GM18520 (cell line): ENCODE data around the gene AFAP1.

ENCODE experiments used
- ATAC-seq: cut with Tn5 transposase; IDR thresholded peaks from one replicate; pipeline ENCODE4 v1.9.1; 2021; ENCODE audit not compliant: unreplicated experiment

AFAP1 gene

DNA sequence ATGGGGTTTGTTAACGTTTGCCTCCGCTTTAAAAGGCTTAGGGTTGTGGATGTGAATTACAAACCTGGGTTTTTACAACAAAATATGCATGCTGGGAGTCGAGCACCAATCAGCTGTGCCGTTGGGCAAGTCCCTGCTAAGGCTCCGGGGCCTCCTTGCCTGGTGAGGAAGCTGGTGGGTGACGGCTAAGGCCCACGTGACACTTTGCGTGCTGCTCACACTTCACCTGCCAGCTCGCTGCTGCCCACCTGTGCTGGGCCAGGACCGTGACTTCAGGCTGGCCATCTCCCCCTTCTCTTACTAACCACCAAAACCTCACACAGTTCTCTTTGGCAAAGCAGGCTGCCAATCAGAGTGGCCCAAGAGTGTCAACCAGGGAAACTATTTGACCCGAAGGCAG lies 178.3 kb downstream of the AFAP1 start:
- ATAC-seq: no peak

DNA sequence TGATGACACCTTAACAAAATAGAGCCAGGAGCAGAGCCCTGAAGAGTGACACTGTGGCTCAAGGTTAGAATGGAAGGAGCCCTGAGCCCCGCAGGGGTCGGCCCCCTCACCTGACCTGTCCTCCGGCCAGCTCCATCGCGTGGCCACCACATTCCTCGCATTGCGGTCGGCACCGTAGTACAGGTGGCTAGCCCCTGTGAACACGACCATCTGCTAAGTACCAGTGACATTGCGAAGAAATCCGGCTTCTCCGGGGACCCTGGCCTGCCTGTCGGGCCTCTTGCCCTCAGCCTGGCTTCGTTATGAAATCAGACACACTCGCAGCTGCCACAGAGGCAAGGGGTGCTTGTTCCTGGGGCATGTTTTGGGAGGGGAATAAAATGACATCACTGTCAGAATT lies 179.0 kb downstream of the AFAP1 start:
- no peak for ATAC-seq

DNA sequence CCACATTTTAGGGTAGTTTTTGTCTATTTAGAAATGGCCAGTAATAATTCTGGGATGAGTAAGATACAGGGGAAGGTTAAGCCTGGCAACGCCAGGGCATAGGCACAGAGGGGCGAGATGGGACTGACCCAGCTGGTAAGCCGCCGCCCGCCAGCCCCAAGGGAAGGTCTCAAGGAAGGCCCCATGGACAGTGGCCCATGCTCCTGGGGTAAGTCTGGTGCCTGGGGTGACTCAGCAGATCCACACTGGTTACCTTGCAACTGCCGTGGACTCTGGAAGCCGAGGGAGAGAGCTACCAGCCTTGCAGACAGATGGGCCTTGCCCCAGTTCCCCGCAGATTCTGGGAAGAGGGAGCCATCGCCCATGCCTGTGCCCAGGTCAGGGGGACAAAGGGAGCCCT lies 179.4 kb downstream of the AFAP1 start:
- no peak for ATAC-seq

DNA sequence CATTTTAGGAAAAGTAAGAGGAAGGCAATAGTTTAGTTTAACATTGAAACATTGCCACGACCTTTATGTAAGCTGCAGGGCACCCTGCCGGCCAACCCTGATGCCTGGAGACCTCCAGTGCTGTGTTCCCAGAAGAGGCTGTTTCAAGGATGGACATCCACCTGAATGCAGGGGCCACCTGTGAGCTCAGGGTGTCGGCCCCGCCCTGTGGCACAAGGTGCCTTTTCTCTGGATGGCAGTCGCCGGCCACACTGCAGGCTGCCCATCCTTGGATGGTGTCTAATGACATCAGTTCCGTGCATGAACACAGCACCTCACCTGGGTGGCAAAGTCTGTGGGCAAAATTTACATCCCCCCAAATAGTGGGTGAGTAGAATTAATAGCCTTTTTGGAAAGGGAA lies 180.0 kb downstream of the AFAP1 start:
- ATAC-seq: no peak

DNA sequence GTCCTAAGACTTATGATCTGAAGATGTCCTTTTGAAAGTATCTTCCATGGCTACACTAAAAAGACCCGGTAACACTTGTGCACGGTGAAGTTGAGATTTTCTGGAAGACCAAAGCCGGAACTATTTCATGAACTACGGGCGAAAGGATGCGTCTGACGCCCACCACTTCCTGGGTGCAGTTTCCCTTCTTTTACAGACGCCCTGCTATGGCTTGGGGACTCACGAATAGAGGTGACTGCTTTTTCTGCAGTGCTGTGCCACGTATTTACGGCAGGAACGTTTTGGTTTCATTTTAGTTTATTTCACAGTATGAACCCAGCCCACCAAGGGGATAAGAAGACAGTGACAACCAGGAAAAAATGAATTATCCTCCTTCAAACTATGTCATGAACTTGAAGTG lies 180.4 kb downstream of the AFAP1 start:
- no peak for ATAC-seq

DNA sequence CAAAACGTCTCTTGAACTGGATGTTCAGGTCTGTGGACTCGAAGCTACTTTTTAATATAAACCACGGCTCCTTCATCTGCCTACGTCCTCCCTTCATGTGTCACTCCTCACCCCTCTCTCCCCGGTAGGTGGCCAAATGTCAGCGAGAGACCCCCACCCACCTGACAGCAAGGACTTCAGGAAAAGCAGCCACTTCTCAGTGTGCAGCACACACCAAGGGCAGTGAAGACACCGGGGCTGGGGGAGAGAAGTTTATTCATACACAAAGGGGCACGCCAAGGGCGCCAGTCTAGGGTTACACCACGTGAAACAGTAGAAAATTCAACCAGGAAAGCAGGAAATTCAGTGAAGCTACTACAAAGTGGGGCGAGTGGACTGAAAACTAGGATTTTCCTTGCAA lies 181.2 kb downstream of the AFAP1 start:
- ATAC-seq: no peak

DNA sequence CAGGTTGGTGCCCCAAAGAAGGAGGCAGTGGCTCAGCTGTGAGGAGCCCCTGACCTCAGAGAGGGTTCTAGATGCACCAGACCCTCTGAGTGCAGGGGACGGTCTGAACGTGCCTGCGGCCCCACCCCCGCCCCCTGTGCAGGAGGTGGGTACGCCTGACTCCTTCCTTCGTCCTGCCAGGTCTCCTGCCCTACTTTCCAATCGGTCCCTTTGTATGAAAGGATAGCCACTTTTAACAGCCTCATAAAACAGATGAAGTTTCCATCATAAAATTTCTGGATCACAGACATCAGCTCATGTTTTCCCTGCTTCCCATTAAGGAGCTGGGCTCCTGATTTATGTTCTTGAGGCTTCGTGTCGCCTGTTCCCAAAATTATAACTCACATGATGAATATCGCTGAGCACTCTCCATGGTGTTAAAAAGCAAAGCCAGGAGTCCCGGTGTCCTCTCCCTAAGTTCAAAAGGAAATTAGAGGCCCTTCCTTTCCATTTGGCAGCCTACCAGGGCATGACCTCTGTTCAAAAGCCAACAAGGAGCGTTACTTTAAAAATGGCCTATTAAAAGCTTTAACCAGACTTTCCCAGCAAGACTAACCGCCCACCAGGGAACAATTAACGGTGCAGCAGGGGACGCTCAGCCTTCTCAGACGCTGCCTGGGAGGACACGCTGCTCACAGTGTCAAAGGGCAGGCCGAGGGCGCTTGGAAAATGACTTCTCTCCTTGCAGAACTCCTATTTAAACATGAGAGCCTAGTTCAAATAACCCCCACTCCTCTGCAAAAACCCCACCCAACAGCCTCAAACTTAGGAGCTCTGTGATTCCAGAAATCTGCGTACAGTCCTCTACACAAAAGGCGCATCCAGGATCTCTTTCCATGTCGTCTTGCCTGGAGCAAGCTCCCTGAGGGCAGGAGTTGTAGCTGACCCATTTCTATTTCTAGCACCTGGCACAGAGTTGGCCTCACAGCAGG lies 181.9 kb downstream of the AFAP1 start:
- no peak for ATAC-seq

DNA sequence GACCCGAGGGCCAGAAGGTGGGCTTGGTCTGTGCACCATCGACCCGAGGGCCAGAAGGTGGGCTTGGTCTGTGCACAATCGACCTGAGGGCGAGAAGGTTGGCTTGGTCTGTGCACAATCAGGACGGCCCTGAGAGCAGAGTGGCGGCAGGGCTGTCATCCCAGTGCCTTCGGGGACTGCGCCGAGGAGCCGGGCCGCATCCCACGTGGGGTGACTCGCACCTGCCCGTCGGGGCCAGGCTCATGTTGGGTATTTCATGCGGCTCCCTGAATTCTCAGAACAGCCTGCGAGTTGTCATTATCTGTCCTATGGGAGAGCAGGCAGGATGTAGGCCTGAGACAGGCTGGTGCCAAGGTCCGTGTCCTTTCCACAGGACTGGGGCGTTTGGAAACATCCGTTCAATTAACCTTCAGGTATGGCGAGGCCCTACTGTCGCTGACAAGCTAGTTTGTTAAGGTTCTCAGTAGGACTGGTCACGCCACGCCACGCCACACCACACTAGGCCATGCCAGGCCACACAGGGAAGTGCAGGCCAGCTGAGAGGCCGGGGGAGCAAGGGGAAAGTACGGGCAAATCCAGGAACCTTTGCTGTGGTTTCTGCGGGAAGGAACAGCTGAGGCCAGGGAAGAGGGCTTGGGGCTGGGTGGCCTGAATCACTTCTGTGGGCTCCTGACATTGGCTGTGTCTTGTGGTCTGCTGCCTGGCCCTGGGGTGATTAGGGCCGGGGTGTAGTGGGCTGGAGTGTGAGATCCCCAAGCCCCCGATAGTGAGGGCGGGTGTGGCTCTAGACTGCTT lies 182.9 kb downstream of the AFAP1 start:
- ATAC-seq: no peak

DNA sequence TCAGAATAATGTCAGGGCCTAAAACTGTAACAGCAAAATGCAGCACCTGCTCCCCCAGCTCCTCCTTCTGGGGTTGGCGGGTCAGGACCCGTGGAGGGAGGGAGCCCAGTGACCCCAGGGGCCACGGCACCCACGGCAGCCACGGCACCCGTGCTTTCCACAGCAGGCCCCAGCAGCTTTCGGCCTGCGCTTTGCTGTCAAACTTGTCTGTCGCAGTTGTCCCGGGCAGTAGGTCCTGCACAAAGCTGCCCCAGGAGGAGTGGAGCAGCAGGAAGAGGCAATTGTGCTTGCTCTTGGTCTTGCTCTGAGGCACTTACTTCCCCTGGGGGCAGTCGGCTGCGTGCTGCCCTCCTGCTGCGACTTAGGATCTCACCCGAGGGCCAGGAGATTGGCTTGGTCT lies 183.6 kb downstream of the AFAP1 start:
- ATAC-seq: no peak

DNA sequence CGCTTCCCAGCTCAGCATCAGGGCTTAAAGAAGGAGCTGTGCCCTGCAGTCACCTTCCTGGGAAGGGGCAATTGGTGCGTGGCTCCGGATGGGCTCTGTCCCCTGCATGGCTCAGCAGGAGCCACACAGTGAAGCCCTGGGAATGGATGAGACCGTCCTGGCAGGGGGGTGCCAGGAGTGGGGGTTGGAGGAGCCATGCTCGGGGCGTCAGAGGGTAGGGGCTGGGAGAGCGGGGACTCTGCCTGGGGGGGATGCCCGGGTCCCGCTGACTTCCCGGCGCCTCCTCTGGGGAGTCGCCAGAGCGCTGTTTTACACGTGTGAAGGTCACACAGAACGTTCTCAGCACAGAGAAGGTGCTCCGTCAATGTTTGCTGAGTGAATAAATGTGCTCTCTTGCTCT lies 184.1 kb downstream of the AFAP1 start:
- no peak for ATAC-seq

DNA sequence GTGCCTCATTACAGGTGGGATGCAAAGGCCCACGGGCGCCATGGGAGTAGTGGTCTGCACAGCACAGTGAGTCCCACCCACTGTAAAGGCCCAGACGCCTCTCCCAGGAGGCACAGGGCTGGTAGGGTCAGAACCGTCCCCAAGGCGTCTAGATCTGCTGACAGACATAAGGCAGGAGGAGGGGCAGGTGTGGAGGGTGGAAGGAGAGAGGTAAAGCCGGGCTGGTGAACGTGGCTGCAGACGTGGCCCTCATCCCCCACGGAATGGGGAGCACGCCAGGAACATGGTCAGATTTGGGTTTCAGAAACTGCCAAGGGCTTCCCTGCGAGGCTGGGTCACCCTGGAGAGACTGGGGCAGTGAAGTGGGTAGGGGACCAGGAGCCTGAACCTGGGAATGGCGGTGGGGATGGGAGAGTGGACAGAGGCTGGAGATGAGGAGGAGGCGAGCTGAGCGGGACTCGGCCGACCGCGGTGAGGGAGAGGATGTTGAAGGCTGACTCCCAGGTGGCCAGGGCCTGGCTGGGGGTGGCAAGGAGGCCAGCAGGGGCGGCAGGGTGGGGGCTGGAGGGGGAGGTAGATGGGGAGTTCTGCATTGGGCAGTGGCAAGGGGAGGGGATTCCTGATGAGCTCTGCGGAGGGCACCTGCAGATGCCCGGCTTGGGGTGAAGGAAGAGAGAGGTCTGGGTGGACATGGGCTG lies 184.9 kb downstream of the AFAP1 start:
- no peak for ATAC-seq

DNA sequence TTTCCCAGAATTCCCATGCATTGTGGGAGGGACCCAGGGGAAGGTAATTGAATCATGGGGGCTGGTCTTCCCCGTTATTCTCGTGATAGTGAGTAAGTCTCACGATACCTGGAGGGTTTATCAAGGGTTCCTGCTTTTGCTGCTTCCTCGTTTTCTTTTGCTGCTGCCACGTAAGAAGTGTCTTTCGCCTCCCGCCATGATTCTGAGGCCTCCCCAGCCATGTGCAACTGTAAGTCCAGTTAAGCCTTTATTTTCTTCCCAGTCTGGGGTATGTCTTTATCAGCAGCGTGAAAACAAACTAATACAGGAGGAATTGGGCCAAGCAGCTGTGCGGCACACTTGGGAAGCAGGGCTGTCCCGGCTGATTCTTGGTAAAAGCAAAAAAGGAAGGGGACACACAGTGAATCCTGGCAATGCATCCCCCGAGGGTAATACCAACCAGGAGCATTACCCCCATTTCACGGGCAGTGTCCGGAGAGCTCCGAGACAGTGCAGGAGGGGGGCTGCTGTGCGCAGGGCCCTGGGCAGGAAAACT lies 185.7 kb downstream of the AFAP1 start:
- ATAC-seq: no peak

DNA sequence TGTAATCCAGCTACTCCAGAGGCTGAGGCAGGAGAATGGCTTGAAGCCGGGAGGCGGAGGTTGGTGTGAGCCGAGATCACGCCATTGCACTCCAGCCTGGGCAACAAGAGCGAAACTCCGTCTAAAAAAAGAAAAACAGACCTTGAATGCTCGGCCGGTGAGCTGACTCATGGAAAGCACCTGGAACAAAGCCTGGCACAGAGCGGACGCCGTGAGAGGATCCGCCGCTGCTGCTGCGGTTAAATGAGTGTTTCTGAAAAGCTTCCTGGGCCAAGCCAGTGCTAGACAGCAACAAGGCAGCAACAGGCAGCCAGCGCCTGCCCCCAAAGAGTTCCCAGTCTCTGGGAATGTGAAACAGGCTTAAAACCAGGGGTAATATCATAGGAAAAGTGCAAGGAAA lies 186.4 kb downstream of the AFAP1 start:
- ATAC-seq: no peak

DNA sequence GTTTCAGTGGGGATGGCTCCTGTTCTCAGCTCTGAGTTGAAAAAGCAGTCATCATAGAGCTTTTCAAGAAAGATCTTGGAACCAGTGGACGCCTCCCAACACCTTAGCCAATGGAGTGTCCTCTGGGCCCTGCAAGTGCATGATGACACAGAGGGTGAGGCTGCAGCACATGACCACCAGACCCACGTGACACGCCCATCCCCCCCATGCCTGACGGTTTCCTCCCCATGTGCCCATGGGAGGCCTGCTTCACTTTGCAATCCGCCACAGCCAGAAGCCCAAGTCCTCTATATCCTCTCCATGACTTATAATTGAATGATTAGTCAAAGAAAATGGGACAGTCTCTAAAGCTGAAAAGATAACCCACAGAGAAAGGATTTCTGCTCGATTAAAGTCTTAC lies 187.0 kb downstream of the AFAP1 start:
- no peak for ATAC-seq

DNA sequence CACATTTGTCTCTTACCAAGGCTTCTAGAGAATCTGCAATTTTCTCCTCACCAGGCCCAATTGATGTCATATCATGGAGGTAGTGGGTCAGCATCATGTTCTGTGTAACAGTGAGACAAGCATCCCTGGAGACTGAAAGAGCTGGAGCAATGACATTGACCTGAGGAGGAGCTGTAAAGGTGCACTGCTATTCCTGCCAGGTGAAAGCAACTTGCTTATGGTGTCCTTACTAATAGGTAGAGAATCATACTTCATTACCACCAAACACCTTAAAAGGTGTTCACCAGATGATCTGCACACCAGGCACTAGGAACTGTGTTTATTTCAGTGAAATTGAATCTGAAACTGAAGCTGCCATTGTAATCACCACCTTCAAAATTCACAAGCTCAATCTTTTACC lies 188.7 kb downstream of the AFAP1 start:
- ATAC-seq: no peak

DNA sequence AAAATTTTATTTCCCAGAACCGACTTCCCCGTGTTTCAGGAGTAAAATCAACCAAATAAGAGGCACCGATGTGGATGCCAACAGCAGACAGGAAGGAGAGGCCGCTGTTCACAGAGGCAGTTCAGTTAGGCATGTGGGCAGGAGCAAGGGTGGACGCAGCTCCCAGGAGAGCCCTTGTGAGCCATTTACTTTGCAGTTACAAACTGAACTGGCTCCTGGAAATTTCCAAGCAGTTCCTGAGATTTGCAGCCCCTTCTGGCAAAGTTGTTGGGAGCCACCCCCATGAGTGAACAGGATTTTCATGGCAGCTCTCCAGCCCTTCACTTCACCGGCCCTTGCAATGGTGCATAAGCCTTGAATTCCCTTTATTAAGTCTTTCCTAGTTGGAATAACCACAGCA lies 189.1 kb downstream of the AFAP1 start:
- no peak for ATAC-seq

DNA sequence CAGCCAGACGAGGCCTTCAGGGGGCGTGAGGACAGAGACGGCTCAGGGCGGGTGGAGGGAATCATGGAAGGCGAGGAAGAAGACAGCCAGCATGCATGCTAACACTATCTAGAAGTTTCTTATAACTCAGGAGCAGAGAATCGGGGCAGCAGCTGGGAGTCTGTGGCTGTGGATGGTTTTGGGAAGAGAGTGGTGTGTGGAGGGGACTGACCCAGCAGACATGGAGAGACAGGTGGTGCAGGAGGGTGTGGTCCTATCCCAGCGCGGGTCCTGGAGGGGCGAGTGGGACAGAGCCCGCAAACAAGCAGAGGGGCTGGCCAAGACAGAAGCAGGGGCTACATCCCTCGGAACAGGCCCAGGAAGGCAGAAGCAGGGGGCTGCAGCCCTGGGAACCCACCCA lies 192.1 kb downstream of the AFAP1 start:
- no peak for ATAC-seq

DNA sequence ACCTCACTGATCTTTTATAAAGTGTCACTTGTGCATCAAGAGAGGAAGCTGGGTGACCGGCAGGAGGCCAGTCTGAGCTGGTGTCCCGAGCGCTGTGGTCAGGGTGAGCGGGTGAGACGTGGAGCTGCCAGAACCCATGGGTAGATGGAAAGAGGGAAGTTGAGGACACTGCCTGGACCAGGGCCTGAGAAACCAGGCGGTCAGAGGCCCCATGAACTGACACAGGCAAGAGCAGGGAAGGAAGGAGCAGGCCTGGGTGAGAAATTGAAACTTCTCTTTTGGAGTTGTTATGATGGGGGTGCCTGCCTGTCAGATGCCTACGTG lies 192.6 kb downstream of the AFAP1 start:
- no peak for ATAC-seq

DNA sequence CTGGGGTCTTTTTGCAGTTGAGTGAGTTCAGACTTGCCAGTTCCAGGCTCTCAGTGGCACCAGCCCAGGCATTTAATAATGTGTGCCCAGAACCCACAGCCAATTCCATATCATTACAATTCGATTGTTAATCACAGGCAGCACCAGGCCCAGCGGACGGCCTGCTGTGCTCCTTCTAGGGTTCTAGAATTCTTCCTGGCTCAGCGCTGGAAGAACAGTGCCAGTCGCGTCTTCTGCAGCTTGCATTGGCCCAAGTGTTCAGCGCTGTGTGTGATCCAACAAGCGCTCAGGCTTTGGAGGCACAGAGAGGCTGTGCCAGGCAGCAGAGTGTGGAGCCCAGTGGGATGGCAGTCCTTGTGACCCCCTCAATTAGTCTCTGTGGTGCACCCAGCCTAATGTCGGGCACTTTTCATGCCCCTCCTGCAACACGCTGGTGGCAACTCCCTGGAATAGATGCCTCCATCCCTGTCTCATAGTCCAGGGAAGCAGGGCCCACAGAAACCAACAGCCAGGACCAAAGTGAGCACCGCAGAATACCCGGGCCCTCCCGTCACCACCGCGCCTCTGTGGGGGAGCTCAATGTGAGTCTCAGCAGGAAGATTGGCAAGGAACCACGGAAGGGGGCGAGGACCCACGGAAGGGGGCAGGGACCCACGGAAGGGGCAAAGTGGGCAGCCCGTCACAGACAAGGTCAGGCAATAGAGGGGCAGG lies 193.2 kb downstream of the AFAP1 start:
- no peak for ATAC-seq

DNA sequence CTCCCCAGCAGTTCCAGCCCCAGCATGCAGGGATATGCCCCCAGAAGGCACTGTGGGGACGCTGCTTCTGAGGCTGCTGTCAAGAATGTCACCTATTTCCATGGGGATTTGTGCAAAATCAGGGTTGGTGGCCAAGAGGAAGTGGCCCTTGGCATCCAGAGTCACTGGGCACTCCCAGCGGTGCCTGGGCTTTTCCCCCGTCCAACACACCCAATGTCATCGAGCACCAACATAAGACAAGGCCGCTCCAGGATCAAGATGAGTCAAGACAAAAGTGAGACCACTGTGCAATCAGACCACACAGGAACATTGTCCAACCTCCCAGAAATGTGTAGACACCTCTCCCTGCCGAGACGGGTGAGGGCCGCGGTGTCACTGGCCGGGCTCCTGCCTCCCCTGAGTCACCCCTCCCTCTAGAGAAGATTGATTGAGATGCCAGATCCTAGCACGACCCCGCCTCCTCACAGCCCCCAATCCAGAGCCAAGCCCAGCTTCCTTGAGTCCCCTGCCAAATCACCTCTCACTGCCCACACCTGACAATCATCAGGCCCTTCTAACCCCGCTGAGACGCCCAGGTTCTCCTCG lies 194.3 kb downstream of the AFAP1 start:
- no peak for ATAC-seq
